Mesenteric fat pad (tissue), 1 donor: ENCODE data around the gene ADM5. TPM values are rescaled to one million over a fixed set of nuclear protein-coding genes. Genes with fewer than 3 reads are reported as not detected.

ENCODE experiments used
- DNase-seq: peaks from one replicate; pipeline ENCODE4 v3.0.0-alpha.2; 2020; ENCODE audit warnings: low spot score
- total RNA-seq: library from RNA; stranded (reverse); fragmentation: NEBNext Ultra II Directional; extraction: Animal tissue kit (Norgen Biotek cat#: 25700); gene quantifications from one replicate; pipeline ENCODE4 v1.2.1, GENCODE V29; 2021
- donor health status: DM: yes; HTN: yes; CAD: no.

The ADM5 gene
- total RNA-seq, 1 donor from 2014 or later, result 1.3 TPM

DNA sequence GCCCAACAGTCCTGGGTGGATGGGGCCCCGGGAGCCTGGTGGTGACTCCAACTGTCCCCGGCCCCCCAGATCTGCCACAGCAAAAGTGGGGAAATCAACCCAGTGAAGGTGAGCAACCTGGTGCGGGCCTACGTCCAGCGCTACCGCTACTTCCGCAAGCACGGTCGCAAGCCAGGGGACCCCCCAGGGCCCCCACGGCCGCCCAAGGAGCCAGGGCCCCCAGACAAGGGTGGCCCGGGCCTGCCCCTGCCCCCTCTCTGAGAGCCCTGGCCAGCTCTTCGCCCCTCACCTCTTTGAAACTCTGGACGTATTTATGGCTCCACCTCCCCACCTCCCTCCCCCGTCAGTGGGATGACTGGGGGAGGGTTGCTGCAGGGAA lies 31.3 kb upstream of the ADM5 start:
- DNase-seq, result no peak

DNA sequence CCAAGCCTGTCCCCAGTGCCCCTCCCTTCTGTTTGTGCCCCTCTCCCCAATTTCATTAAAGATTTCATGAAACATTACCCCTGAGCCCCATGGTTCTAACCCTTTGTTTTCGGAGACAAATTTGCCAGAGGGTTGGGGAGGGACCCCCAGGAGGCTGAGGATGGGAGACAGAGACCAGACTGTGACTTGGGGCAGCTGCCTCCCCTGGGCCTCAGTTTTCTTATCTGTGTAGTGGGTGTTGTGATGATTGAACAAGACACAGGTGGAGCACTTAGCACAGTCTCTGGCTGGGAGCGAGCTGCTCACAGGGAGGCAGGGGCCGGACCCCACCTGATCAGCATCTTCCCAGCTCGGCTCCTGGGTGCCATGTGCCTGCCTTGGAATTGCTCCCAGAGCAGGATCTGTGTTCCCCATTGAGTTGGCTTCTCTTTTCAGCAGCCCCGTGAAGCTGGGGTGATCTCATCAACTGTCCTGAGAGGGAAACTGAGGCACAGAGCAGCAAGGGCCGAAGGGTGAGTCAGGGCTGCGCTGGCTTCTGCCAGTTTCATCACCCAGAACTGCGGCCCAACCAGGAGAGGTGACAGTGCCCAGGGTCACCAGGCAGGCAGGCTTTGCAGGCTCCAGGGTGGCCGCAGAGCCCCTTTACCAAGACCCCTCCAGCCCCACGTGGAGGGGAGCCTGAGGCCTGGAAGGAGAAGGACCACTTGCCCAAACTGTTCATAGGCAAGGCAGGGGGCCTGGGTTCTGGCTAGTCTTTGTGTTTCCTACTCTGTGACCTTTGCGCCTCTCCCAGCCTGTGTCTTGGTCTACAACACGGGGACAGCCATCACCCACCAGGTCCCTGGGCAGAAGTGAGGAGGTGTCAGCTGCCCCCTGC lies 30.6 kb upstream of the ADM5 start:
- DNase-seq, result no peak

DNA sequence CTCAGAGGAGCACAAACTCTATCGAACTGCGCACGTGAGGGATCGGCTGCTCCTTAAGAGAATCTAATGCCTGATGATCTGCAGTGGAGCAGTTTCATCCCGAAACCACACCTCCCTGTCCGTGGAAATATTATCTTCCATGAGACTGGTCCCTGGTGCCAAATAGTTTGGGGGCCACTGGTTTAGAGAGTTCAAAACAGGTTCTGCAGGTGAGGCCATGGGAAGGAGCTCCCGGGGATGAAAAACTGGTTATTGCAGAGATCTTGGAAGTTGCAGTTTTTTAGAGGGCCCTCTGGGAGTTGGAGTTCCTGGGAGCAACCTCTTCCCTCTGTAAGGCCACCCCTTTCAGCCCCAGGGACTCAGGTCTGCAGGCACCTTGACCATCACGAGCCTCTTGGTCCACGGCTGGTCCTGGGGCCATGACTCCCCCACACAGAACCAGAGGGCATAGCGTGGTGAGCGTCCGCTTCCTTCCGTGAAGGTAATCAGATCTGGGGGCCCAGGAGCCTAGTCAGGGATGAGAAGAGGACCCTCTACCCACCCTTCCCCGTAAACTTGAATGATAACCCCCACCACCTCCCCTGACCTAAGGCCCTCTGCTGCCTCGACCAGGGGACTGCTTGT lies 28.9 kb upstream of the ADM5 start:
- DNase-seq, result no peak

DNA sequence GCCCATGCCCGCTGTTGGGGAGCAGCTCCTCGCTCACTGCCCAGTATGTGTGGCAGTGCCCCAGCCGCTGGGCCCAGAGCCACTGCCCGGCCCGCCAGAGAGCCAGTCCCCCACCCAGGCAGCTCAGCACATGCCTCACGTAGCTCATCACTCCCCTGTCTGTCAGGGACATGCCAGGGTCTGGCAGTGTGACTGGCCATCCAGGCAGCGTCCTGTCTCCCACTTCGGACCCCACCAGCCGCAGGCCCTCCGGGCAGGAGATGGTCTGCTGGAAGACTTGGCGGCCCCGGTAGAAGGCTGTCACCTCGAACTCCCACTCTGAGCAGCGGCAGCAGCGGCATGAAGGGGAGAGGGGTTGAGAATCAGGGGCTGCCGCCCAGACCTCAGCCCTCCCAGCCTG lies 27.4 kb upstream of the ADM5 start:
- no peak for DNase-seq

DNA sequence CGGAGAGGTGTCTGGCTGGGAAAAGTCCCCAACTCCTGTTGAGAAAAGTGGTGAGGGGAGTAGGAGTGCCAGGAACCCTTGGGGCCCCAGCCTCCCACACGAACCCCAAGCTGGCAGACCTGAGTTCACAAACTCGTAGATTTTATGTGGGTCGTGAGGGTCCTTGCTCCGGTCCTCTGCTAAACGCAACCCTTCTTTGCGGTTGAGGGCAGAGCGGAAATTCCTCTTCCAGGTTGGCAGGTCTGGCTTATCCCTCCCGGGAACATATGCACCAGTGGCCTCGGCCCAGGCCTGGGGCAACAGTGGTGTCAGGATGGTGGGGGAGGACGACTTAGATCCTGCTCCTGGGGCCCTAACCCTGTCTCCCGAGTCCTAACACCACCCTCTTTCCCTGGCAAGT lies 26.2 kb upstream of the ADM5 start:
- DNase-seq, result no peak

DNA sequence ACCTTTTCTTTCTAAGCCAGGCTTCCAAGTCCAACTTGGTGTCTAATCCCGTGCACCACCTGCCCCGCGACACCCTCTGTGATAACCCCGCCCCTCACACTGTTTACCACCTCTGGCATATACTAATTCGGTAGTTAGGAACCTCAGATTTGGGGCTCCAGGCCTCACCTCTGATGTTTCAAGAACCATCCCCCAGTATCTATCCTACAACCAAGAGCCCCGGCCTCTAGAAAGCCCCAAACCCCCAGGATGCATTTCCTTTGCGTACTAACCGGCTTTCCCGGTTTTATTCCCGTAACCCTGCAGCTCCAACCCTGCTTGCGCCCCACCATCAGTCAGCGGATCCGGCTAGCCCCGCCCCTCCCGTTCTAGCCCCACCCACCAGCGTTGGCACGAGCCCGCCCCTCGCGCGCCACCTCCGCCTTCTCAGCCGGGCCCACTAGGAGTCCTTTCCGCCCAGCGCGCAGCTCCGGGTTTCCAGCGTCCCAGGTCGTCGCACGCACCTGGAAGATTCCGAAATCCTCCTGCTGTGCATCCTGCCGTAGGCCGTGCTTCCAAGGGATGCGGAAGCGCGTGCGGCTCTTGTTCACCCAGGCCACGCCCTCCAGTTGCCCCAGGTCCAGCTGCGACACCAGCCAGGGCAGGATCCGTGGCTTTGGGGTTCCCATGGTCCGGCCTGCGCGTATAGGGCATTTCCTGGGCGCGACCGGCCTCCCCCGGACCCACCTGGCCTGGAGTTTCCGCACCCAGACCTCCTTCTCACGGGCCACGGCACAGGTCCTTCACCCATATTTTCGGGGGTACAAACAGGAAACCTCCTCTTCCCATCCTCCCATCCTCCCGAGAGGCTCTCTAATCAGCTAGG lies 25.0 kb upstream of the ADM5 start:
- peak; percentile 97 for DNase-seq

DNA sequence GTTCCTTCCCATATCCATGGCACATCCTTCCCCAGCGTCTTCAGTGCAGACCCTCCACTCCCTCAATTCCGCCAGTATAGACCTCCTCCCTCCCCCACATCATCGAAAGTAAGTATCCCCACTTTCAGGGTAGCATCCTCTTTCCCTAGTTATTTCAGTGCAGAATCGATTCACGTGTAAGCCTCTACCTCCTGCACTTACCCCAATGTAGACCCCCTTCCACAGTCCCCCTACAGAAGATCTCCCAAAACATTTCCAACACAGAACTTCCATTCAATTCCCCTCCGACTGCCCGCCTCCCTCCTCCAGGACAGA lies 24.4 kb upstream of the ADM5 start:
- DNase-seq, result no peak

DNA sequence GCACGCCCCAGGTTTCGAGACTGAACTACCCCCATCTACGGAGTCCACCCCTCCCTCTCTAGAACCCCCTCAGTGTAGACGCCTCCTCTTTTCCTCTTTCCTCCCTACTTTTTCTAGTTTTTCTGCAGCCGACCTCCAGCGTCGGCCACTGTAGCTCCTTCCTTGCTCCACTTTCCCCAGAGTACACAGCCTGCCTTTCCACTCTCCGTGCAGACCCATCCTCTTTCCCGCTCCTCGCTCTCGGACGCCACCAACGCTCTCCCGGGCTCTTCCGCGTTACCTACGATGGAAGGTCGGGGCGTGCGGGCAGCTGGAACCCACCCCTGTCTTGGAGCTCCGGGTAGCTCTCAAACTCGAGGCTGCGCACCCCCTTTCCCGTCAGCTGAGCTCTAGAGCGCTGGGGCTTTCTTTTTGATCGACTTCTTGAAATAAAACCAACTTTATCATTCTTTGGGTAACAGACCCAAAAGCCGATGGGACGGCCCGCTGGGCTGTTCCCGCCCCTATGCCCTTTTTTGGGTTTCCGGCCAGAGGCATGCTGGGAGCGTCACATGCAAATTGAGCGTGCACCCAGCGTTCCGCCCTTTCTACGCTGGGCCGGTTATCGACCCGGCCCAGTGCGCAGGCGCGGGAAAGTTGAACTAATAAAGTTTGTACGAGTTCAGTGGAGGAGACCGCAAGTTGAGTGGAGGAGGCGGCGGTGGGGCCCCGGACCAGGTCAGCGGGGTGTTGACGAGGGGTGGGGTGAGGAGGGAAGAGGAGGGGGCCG lies 23.9 kb upstream of the ADM5 start, which contains the start of the genes BCL2L12 and IRF3:
BCL2L12 (plus strand) TSS at position 583 of the 769 bp plus-strand sequence. CDS start 760 bp downstream, outside the sequence.
IRF3 (minus strand) TSS at position 507 of the 769 bp plus-strand sequence. CDS start 1,019 bp downstream, outside the sequence.
- DNase-seq, result peak; percentile 99

DNA sequence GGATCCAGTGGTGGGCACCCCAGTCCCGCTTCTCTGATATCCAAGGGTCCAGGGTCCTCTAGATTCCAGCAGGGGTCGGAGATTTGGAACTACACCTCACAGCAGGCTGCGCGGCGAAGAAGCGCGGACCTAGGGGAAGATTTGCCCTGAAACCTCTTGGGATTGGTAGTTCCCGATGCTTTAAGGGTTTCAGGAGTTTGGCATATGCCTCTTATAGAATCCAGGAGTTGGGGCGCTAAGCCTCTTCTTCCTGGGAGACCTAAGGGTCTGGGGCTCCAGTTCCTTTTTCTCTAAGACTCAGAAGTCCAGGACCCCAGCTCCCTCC lies 23.3 kb upstream of the ADM5 start:
- no peak for DNase-seq

DNA sequence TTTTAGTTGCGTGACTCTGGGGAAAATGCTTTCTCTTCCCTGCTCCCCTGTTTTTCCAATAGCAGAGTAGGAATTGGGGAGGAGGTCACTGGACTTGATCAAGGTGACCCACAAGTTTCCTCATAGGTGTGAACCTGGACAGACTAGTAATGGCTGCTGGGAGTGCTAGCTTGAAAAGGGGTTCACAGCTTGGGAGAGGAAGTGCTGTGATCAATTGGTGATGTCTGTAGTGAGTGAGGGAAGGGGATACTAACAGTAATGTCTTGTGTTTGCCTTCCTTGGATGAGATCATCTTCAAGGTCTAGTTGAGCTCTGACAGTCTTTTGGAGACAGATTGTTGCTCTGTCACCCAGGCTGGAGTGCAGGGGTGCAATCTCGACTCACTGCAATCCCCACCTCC lies 21.9 kb upstream of the ADM5 start:
- DNase-seq, result no peak

DNA sequence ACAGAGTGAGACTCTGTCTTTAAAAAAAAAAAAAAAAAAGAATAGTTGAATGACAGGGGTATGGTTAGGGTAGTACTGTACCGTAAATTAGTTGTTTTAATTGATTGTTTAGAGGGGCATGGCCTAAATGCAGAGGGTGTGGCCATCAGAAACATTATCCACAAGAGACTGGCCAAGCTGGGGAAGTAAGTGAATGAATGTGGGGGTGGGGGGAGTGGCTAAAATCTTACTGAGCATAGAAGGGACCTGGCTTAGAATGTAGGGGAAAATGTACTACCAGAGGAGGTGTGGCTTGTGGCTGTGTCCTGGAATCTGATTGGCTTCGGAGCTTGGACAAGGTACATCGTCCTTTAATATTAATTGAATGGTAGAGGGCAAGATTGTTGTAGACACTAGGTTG lies 19.9 kb upstream of the ADM5 start:
- no peak for DNase-seq

DNA sequence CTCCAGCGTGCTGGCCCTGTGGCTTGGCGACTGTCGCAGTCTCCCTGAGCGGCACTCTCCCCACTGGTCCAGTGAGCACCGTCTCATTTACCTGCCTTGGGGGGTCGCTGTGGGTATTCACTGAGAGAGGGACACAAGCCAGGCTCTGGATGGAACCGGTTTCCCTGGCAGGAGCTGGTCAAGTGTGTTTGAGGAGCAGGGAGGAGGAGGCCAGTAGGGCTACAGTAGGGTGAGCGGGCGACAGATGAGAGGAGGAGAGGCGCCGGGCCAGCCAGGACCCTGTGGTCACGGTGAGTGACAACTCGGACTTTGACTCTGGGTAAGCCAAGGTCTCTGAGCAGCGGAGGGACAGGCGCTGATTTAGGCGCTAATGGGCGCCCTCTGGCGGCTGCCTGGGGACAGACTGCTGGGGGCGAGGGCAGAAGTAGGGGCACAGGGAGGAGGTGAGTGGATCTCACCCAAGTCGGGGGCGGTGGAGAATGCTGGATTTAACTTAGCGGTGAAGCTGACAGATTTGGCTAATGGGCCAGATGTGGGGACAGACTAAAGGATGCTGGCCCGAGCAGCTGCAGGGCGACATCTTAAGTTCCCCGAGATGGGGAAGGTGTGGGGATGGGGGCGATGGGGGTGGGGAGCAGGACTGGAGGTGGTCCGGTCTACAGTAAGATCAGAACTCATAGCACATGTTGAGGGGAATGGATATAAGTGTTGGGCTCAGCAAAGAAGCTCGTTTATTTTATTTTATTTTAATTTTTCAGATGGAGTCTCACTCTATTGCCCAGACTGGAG lies 17.1 kb upstream of the ADM5 start:
- DNase-seq, result peak; percentile 91

DNA sequence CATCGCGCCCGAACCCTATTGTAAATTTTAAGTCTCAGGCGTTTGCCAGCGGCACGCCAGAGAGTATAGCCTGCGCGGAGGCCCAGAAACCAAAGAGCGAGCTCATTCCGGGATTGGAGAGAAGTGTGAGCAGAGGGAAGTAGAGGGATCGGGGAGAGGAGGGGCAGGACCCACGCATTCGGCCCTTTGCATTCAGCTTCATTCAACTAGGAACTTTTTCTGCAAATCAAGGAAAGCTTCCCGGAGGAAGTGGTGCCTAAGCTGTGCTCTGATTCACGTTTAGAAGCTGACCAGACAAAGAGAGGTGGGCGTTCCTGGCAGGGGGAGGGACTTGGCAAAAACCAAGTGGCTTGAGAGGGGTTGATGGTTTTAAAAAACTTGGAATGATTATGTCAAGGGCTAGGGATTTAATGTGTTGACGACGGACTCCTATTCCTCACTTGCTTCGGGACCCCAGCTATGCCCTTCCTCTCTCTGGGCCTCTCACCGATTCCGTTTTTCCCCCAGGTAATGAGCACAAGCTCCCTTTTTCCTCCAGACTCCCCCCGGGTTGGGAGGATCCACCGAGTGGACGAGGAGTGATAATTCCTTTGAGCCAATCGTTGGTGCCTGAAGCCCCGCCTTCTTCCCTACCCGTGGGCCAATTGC lies 13.1 kb upstream of the ADM5 start:
- DNase-seq, result no peak

DNA sequence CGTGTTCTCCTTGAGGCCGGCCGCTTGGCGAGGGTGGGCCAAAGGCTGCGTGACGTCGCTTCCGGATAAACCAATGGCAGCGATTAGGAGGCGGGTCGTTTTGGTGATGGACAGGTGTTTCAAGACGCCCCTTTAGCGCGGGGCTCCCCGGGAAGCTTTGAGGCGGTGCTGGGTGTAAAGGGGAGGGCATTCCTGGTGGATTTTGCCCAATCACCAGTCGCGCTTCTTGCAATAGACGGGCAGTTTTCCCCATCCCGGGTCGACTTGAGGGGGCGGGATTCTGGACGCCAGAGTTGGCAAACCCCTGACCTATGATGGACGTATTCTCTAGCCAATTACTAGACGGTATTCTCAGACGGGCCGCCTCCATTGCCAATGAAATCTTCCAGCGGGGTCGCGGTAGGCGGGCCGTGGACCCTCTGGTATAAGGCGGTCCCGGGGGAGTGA lies 12.6 kb upstream of the ADM5 start:
- peak; percentile 99 for DNase-seq

DNA sequence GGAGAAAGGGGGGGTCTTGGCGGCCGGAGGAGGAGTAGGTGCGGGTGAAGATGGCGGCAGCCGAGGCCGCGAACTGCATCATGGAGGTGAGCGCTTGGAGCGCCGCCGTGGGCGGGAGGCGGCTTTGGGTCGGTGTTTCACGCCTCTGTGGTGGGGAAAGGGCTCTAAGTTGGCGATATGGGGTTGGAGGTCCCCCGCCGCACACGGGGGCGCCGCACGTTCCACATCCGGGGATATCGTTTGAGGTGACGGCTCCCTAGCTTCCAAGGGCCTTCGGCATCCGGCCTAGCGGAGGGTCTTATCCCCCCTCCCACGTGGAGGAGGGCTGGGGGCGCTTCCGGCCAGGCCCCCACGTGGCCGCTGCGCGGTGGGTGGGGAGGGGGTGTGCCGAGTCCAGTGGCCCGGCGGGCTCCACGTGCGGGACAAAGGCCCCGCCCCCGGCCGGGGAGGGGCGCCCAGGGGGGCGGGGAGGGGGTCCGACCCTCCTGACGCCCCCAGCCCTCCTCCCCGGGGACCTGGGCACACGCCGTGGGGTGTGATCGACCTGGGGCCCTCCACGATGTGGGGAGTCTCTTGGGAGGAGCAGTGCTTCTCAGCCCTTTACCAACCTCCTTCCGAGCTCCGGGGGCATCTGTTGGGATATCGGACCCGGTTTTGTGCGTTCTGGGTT lies 12.0 kb upstream of the ADM5 start, which contains the start of gene PRMT1:
PRMT1 (plus strand) TSS at position 41 of the 670 bp plus-strand sequence; CDS start at position 51, 10 bp downstream.
- no peak for DNase-seq

DNA sequence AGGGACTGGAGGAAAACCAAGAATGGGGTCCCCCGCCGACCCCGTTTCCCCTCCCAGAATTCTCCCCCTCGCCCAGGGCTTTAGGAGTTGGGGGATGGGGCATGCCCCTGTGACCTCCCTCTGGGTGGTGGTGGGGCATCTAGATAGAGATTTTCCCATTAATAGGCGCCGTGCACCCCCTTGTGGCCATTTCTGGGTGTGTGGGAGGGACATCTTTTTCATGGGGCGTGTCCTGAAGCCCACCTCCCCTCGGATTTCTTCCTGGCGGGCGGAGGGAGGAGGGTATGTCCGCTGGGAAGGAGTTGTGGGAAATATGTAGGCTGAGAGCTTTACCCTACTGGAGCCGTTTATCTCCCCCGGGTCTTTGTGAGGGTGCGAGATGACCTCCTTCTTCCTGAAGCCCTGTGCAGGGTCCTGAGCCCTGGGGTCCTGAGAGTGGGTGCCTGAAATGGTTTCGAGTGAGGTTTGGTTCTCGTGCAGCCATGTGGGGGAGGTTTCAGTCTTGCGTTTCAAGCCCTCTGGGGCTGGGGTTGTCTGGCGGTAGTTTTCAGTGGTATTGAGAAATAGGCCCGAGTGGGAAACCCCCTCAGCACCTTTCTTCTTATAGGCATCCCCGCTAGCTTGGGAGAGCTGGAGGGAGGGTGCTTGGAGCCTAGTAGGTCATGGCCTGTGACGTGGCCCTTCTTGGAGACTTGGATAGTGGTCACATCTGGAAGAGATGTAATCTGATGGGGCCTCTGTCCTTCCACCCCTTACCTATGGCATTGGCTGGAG lies 11.3 kb upstream of the ADM5 start:
- DNase-seq, result no peak

DNA sequence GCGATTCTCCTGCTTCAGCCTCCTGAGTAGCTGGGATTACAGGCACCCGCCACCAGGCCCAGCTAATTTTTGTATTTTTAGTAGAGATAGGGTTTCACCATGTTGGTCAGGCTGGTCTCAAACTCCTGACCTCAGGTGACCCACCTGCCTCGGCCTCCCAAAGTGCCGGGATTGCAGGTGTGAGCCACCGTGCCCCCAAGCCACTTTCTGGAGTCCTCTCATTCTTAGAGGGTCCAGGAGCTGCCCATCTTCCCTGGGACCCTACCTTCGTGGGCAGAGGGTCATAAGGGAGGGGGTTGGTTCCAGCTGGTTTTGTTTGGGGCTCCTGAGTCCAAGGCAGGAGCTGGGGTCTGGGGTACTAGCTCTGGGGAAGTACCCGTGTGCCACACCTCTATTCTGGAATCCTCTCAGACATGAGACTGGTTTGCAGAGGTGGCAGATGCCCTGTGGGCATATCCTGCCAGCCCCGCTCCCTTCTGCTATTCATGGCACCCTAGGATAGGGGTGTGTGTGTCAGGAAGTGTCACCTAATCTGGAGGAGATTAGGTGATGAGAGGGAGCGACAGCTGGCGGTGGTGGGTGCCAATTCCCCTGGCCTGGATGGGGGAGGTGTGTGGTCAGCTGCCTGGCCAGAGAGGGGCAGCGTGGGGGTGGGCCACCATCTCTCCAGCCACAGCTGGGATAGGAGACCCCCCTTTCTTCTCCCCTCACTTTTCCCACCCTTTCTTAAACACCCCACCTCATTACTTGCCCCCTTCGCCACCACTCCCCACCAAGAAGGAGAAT lies 10.2 kb upstream of the ADM5 start:
- DNase-seq, result no peak
